ENCODE data around the gene ADGRD1.

ADGRD1 gene

DNA sequence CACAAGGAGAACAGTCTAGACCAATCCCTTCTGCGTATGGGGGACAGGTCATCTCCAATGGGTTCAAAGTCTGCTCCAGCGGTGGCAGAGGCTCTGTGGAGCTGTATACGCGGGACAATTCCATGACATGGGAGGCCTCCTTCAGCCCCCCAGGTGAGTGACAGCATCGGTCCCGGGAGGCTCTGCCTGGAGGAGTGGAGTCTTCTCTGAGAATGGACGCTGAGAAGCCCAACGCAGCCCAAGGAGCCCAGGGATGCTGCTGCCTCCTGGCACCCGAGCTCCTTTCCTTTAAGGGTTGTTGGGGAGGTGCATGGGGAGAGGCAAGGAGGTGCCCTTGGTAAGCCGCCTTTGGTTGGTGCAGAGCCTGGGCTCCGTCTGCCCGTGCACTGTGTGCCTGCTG, 28.2 kb downstream of the ADGRD1 start:
- TF ChIP-seq CREB1 (IDR thresholded peaks at IDR 0.05; ENCODE audit: low read depth) (no peak), NFIC (IDR thresholded peaks at IDR 0.05) (no peak), ZBTB7A (IDR thresholded peaks at IDR 0.05; ENCODE audit: low read depth) (no peak), YY1 (IDR thresholded peaks at IDR 0.05; ENCODE audit: low read depth) (no peak), RAD21 (IDR thresholded peaks at IDR 0.05; ENCODE audit: low read depth) (no peak), EGR1 (IDR thresholded peaks at IDR 0.05) (no peak), FOXM1 (IDR thresholded peaks at IDR 0.05; ENCODE audit: borderline replicate concordance, low read depth) (no peak), TCF12 (IDR thresholded peaks at IDR 0.05; ENCODE audit: low read depth) (no peak), EP300 (IDR thresholded peaks at IDR 0.05; ENCODE audit: borderline replicate concordance) (no peak), TEAD4 (IDR thresholded peaks at IDR 0.05) (no peak), TAF1 (IDR thresholded peaks at IDR 0.05; ENCODE audit: low read depth) (no peak), CEBPB (IDR thresholded peaks at IDR 0.05) (no peak)
- TF ChIP-seq, protein P1, sequence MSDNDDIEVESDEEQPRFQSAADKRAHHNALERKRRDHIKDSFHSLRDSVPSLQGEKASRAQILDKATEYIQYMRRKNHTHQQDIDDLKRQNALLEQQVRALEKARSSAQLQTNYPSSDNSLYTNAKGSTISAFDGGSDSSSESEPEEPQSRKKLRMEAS (IDR thresholded peaks at IDR 0.05): no peak
- TF ChIP-seq, protein P2, sequence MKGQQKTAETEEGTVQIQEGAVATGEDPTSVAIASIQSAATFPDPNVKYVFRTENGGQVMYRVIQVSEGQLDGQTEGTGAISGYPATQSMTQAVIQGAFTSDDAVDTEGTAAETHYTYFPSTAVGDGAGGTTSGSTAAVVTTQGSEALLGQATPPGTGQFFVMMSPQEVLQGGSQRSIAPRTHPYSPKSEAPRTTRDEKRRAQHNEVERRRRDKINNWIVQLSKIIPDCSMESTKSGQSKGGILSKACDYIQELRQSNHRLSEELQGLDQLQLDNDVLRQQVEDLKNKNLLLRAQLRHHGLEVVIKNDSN (IDR thresholded peaks at IDR 0.05): no peak
- TF ChIP-seq, protein P3, sequence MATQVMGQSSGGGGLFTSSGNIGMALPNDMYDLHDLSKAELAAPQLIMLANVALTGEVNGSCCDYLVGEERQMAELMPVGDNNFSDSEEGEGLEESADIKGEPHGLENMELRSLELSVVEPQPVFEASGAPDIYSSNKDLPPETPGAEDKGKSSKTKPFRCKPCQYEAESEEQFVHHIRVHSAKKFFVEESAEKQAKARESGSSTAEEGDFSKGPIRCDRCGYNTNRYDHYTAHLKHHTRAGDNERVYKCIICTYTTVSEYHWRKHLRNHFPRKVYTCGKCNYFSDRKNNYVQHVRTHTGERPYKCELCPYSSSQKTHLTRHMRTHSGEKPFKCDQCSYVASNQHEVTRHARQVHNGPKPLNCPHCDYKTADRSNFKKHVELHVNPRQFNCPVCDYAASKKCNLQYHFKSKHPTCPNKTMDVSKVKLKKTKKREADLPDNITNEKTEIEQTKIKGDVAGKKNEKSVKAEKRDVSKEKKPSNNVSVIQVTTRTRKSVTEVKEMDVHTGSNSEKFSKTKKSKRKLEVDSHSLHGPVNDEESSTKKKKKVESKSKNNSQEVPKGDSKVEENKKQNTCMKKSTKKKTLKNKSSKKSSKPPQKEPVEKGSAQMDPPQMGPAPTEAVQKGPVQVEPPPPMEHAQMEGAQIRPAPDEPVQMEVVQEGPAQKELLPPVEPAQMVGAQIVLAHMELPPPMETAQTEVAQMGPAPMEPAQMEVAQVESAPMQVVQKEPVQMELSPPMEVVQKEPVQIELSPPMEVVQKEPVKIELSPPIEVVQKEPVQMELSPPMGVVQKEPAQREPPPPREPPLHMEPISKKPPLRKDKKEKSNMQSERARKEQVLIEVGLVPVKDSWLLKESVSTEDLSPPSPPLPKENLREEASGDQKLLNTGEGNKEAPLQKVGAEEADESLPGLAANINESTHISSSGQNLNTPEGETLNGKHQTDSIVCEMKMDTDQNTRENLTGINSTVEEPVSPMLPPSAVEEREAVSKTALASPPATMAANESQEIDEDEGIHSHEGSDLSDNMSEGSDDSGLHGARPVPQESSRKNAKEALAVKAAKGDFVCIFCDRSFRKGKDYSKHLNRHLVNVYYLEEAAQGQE (IDR thresholded peaks at IDR 0.05; ENCODE audit: low read depth): no peak

DNA sequence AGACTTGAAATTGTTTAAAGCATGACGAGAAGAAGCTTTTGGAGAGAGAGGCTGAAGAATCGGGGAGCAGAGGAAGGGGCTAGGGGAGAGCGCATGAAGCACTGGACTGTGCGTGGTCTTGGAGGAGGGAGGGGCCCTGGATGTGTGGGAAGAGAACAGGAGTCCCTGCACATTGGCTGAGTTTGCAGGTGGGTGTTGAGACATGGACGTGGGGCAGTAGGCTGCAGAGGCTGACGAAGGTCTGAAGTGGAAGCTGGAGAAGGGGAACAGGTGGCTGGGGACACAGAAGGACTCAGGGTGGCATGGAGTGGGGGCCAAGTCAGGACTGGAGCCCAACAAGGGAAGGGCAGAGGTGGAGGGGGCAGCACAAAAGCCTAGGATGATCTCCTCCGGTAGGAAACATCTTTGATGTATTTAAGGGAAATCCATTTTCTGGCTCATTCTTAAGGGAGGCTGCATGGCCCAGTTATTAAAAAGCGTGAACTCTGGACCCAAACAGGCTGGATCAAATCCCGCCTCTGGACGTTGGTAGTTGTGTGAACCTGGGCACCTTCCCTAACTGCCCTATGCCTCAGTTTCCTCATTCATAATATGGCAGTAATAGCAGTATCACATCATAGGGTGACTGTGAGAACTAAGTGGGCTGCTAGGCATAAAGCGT, 29.0 kb downstream of the ADGRD1 start:
- TF ChIP-seq TEAD4 (IDR thresholded peaks at IDR 0.05) (no peak), TAF1 (IDR thresholded peaks at IDR 0.05; ENCODE audit: low read depth) (no peak), NFIC (IDR thresholded peaks at IDR 0.05) (no peak), EP300 (IDR thresholded peaks at IDR 0.05; ENCODE audit: borderline replicate concordance) (no peak), RAD21 (IDR thresholded peaks at IDR 0.05; ENCODE audit: low read depth) (no peak), CEBPB (IDR thresholded peaks at IDR 0.05) (no peak), TCF12 (IDR thresholded peaks at IDR 0.05; ENCODE audit: low read depth) (no peak), EGR1 (IDR thresholded peaks at IDR 0.05) (no peak), FOXM1 (IDR thresholded peaks at IDR 0.05; ENCODE audit: borderline replicate concordance, low read depth) (no peak)
- TF ChIP-seq, protein P2 (IDR thresholded peaks at IDR 0.05): no peak
- TF ChIP-seq, protein P3 (IDR thresholded peaks at IDR 0.05; ENCODE audit: low read depth): no peak

DNA sequence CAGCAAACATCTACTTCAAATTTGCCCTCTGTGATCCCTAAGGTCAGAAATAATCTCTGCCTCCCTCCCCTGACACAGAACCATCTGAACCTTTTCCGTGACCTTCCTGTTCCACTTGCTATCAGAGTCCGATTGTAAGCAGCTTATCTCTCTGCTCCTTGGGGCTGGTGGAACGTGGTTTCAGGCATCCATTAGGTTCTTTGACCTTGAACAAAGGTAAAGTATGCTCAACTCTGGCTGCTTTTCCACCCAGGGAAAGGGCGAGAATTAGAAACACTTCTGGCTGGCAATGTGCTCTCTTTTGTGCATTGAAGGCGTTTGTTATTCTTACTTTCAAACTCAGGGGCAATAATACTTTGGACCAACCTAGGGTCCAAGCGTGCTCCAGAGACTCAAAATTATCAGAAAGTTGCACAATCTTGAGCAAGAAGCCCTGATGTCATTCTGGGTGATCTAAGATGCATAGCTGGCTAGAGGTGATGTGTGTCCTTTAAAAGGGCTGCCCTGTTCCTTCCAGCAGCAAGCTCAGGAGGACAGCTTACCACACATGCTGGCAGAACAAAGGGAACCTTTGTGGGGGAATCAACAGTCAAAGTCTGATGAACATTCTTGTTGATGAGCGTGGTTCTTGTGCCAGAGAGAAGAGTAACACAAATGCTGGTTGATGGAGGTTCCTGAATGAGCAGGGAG, 29.8 kb downstream of the ADGRD1 start:
- TF ChIP-seq, protein P1 (IDR thresholded peaks at IDR 0.05): no peak
- TF ChIP-seq, protein P2 (IDR thresholded peaks at IDR 0.05): no peak
- no peak for TF ChIP-seq TCF12 (IDR thresholded peaks at IDR 0.05; ENCODE audit: low read depth)
- TF ChIP-seq, protein P3 (IDR thresholded peaks at IDR 0.05; ENCODE audit: low read depth): no peak
- no peak for TF ChIP-seq CREB1 (IDR thresholded peaks at IDR 0.05; ENCODE audit: low read depth)
- no peak for TF ChIP-seq RAD21 (IDR thresholded peaks at IDR 0.05; ENCODE audit: low read depth)
- TF ChIP-seq TEAD4 (IDR thresholded peaks at IDR 0.05): no peak
- no peak for TF ChIP-seq YY1 (IDR thresholded peaks at IDR 0.05; ENCODE audit: low read depth)
- TF ChIP-seq ZBTB7A (IDR thresholded peaks at IDR 0.05; ENCODE audit: low read depth): no peak
- no peak for TF ChIP-seq FOXM1 (IDR thresholded peaks at IDR 0.05; ENCODE audit: borderline replicate concordance, low read depth)
- no peak for TF ChIP-seq EGR1 (IDR thresholded peaks at IDR 0.05)
- TF ChIP-seq EP300 (IDR thresholded peaks at IDR 0.05; ENCODE audit: borderline replicate concordance): no peak
- no peak for TF ChIP-seq NFIC (IDR thresholded peaks at IDR 0.05)
- TF ChIP-seq TAF1 (IDR thresholded peaks at IDR 0.05; ENCODE audit: low read depth): no peak
- TF ChIP-seq CEBPB (IDR thresholded peaks at IDR 0.05): no peak
